Measurements from ENCODE around the gene KCNMA1.

KCNMA1 gene

GRCh38 chr10:76969366-76969948 lies 668.2 kb downstream of the KCNMA1 start:
- DNase-seq (ENCODE audit: insufficient read length, low spot score): no peak
- FAIRE-seq: no peak

- no peak for DNase-seq (ENCODE audit: insufficient read length, low spot score)
- FAIRE-seq: no peak
These were observed 669.1 kb downstream of the KCNMA1 start for GRCh38 chr10:76968483-76968882.

- FAIRE-seq: no peak
- no peak for DNase-seq (ENCODE audit: insufficient read length, low spot score)
These were observed 674.8 kb downstream of the KCNMA1 start for GRCh38 chr10:76962851-76963250.

- FAIRE-seq: no peak
- no peak for DNase-seq (ENCODE audit: insufficient read length, low spot score)
These were observed 675.8 kb downstream of the KCNMA1 start for GRCh38 chr10:76961841-76962240.

GRCh38 chr10:76959111-76959510 lies 678.5 kb downstream of the KCNMA1 start:
- FAIRE-seq (no peak), DNase-seq (ENCODE audit: insufficient read length, low spot score) (no peak)

- FAIRE-seq (no peak), DNase-seq (ENCODE audit: insufficient read length, low spot score) (no peak)
These were observed 682.8 kb downstream of the KCNMA1 start for GRCh38 chr10:76954838-76955237.

- DNase-seq (ENCODE audit: insufficient read length, low spot score) (no peak), FAIRE-seq (no peak)
These were observed 687.3 kb downstream of the KCNMA1 start for GRCh38 chr10:76950354-76950753.

GRCh38 chr10:76946270-76946669 lies 691.3 kb downstream of the KCNMA1 start:
- DNase-seq (ENCODE audit: insufficient read length, low spot score): no peak
- FAIRE-seq: no peak

- FAIRE-seq: no peak
- no peak for DNase-seq (ENCODE audit: insufficient read length, low spot score)
These were observed 692.4 kb downstream of the KCNMA1 start for GRCh38 chr10:76945166-76945565.

GRCh38 chr10:76944640-76945039 lies 693.0 kb downstream of the KCNMA1 start:
- DNase-seq (ENCODE audit: insufficient read length, low spot score) (no peak), FAIRE-seq (no peak)

GRCh38 chr10:76942628-76943416 lies 694.8 kb downstream of the KCNMA1 start:
- DNase-seq (ENCODE audit: insufficient read length, low spot score) (no peak), FAIRE-seq (no peak)

- no peak for FAIRE-seq
- DNase-seq (ENCODE audit: insufficient read length, low spot score): no peak
These were observed 697.6 kb downstream of the KCNMA1 start for GRCh38 chr10:76939933-76940468.

GRCh38 chr10:76937181-76937600 lies 700.4 kb downstream of the KCNMA1 start:
- DNase-seq (ENCODE audit: insufficient read length, low spot score) (no peak), FAIRE-seq (no peak)

- FAIRE-seq (no peak), DNase-seq (ENCODE audit: insufficient read length, low spot score) (no peak)
These were observed 701.5 kb downstream of the KCNMA1 start for GRCh38 chr10:76935941-76936613.

GRCh38 chr10:76928565-76928964 lies 709.0 kb downstream of the KCNMA1 start:
- FAIRE-seq (no peak), DNase-seq (ENCODE audit: insufficient read length, low spot score) (no peak)

GRCh38 chr10:76925636-76926405 lies 711.8 kb downstream of the KCNMA1 start:
- DNase-seq (ENCODE audit: insufficient read length, low spot score): no peak
- no peak for FAIRE-seq

GRCh38 chr10:76922666-76923065 lies 714.9 kb downstream of the KCNMA1 start:
- FAIRE-seq: no peak
- no peak for DNase-seq (ENCODE audit: insufficient read length, low spot score)

GRCh38 chr10:76921383-76922010 lies 716.1 kb downstream of the KCNMA1 start:
- no peak for FAIRE-seq

GRCh38 chr10:76920581-76920980 lies 717.0 kb downstream of the KCNMA1 start:
- no peak for DNase-seq (ENCODE audit: insufficient read length, low spot score)
- FAIRE-seq: no peak

More at GRCh38 chr10:76921383-76922010, 716.1 kb downstream of the KCNMA1 start:
- no peak for DNase-seq (ENCODE audit: insufficient read length, low spot score)

- FAIRE-seq (no peak), DNase-seq (ENCODE audit: insufficient read length, low spot score) (no peak)
These were observed 719.5 kb downstream of the KCNMA1 start for GRCh38 chr10:76918106-76918505.
